Keratinocyte (primary cell): Measurements from ENCODE around the gene CLSTN1. TPM values are rescaled to one million over a fixed set of nuclear protein-coding genes. Genes with fewer than 3 reads are reported as not detected.
A peak's percentile ranks its signal among the peaks of the same experiment; 100 is the strongest.

Experiments used
- DNase-seq: peaks from one replicate; pipeline ENCODE4 v3.0.0-alpha.2; 2011; ENCODE audit warnings: low read depth, missing footprints, low spot score
- FAIRE-seq: peaks from 2 replicates; lab custom pipeline; 2011; peaks lifted over from hg19 to GRCh38; lab: Jason Lieb, UNC
- H2AFZ ChIP-seq: 2 replicates; pipeline ENCODE4 v1.6.0; 2012; ENCODE audit warnings: low read length, control low read depth, inconsistent platforms; ENCODE audit not compliant: control insufficient read depth
- H3K27ac ChIP-seq: 2 replicates; pipeline ENCODE4 v1.5.1; 2011; ENCODE audit warnings: low read length; ENCODE audit not compliant: control insufficient read depth, insufficient read depth
- H3K27me3 ChIP-seq: 3 replicates; pipeline ENCODE4 v1.6.0; 2011; ENCODE audit warnings: low read length; ENCODE audit not compliant: control insufficient read depth, insufficient read depth; ENCODE audit errors: extremely low read depth
- H3K36me3 ChIP-seq, 2 experiments: 2 replicates in 1 of 2; 3 replicates in 1 of 2; pipeline ENCODE4 v1.5.1; 2011; ENCODE audit warnings: low read length in 2 of 2, mild to moderate bottlenecking in 1 of 2; ENCODE audit not compliant: control insufficient read depth in 2 of 2, insufficient read depth in 2 of 2; ENCODE audit errors: extremely low read depth in 1 of 2
- H3K4me1 ChIP-seq: 3 replicates; pipeline ENCODE4 v1.5.1; 2011; ENCODE audit warnings: low read length; ENCODE audit not compliant: control insufficient read depth, insufficient read depth; ENCODE audit errors: extremely low read depth
- H3K4me2 ChIP-seq: 3 replicates; pipeline ENCODE4 v1.6.0; 2011; ENCODE audit warnings: low read depth, low read length; ENCODE audit not compliant: control insufficient read depth, insufficient read depth; ENCODE audit errors: extremely low read depth
- H3K4me3 ChIP-seq, 3 experiments: fragments of 200-600 bp in 1 of 3; sonication (generic) in 1 of 3; 2 replicates in 2 of 3; 3 replicates in 1 of 3; pipeline ENCODE4 v1.5.1; 2011 to 2016; ENCODE audit warnings: low read length in 3 of 3, mild to moderate bottlenecking in 3 of 3, control low read depth in 2 of 3, inconsistent platforms in 1 of 3, low read depth in 1 of 3, mixed read lengths in 1 of 3, mixed run types in 1 of 3, moderate library complexity in 1 of 3; ENCODE audit not compliant: control insufficient read depth in 2 of 3, insufficient read depth in 2 of 3; ENCODE audit errors: extremely low read depth in 1 of 3
- H3K79me2 ChIP-seq: 2 replicates; pipeline ENCODE4 v1.6.0; 2012; ENCODE audit warnings: low read length; ENCODE audit not compliant: control insufficient read depth, insufficient read depth
- H3K9ac ChIP-seq: 3 replicates; pipeline ENCODE4 v1.6.0; 2011; ENCODE audit warnings: low read length; ENCODE audit not compliant: control insufficient read depth, insufficient read depth; ENCODE audit errors: extremely low read depth
- H3K9me1 ChIP-seq: 3 replicates; pipeline ENCODE4 v1.6.0; 2011; ENCODE audit warnings: low read length; ENCODE audit not compliant: control insufficient read depth, insufficient read depth; ENCODE audit errors: extremely low read depth
- H3K9me3 ChIP-seq: 2 replicates; pipeline ENCODE4 v1.5.1; 2012; ENCODE audit warnings: low read depth, low read length; ENCODE audit not compliant: control insufficient read depth
- H4K20me1 ChIP-seq: 3 replicates; pipeline ENCODE4 v1.6.0; 2011; ENCODE audit warnings: low read length; ENCODE audit not compliant: control insufficient read depth, insufficient read depth; ENCODE audit errors: extremely low read depth
- EZH2 ChIP-seq: IDR thresholded peaks from one replicate; pipeline ENCODE4 v1.6.1; 2012; ENCODE audit warnings: inconsistent platforms, mild to moderate bottlenecking, low read length, moderate library complexity
- dilution Hi-C: fragments of 300-500 bp; cut with MboI; formaldehyde crosslinking; loops from one replicate; pipeline ENCODE4 v1.7.0; 2020; ENCODE audit warnings: low sequenced_read_pairs; ENCODE audit not compliant: extremely low pct_ligation_motif_present
- polyA plus RNA-seq, 5 experiments: library from polyadenylated mRNA; depleted of rRNA in 3 of 5; stranded (reverse) in 3 of 5; stranded (forward) in 1 of 5; unstranded in 1 of 5; fragments of >200 nt; gene quantifications; 1 replicate in 1 of 5; 2 replicates in 3 of 5; 3 replicates in 1 of 5; pipeline versions ENCODE4 v1.2.1 to v1.2.3, GENCODE V29; 2011 to 2012; ENCODE audit warnings: missing spikeins in 2 of 5, low read depth in 1 of 5, low replicate concordance in 1 of 5
- TF ChIP-seq, protein P1 (sequence below), 3 experiments: IDR thresholded peaks in 1 of 3; conservative IDR thresholded peaks in 1 of 3; optimal IDR thresholded peaks in 1 of 3; 2 replicates in 2 of 3; 3 replicates in 1 of 3; pipeline versions ENCODE3 to v1.5.1; 2011; ENCODE audit warnings: low read length in 3 of 3, mild to moderate bottlenecking in 3 of 3, moderate library complexity in 2 of 3, control low read depth in 1 of 3, inconsistent platforms in 1 of 3; ENCODE audit not compliant: insufficient read depth in 2 of 3; ENCODE audit errors: extremely low read depth in 1 of 3

CLSTN1 gene
- polyA plus RNA-seq, 1 donor (not counting 4 experiments of a cell fraction or from before 2014, with no cell fraction given): 90.3 TPM

DNA sequence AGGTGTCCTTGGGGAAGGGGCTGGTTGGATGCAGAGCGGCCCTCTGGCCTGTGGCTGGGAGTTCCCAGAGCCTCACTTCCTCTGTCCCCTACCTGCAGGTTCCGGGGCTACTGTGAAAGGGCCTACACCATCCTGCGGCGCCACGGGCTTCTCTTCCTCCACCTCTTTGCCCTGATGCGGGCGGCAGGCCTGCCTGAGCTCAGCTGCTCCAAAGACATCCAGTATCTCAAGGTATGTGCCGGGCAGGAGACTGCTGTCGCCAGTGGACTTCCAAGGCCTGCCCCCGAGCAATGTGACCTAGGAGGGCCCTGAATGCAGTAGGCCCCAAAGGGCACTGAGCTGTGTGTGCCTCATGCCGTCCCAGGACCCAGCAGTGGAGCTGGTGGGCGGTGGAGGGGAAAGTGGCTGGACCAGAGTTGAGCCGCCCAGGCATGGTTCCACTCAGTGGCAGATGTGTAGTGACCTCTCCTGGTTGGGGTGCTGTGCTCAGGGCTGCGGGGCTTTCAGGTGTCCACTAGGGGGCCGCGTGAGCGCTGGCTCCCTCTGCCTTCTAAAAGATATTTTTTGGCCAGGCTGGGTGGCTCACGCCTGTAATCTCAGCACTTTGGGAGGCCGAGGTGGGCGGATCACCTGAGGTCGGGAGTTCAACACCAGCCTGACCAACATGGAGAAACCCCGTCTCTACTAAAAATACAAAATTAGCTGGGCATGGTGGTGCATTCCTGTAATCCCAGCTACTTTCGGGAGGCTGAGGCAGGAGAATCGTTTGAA, 98.9 kb downstream of the CLSTN1 start:
- no peak for FAIRE-seq
- H2AFZ ChIP-seq: no peak overlapping the region
- H3K9me3 ChIP-seq: no peaks in the 10 kb centered on the region
- DNase-seq: no peak
- TF ChIP-seq, protein P1, sequence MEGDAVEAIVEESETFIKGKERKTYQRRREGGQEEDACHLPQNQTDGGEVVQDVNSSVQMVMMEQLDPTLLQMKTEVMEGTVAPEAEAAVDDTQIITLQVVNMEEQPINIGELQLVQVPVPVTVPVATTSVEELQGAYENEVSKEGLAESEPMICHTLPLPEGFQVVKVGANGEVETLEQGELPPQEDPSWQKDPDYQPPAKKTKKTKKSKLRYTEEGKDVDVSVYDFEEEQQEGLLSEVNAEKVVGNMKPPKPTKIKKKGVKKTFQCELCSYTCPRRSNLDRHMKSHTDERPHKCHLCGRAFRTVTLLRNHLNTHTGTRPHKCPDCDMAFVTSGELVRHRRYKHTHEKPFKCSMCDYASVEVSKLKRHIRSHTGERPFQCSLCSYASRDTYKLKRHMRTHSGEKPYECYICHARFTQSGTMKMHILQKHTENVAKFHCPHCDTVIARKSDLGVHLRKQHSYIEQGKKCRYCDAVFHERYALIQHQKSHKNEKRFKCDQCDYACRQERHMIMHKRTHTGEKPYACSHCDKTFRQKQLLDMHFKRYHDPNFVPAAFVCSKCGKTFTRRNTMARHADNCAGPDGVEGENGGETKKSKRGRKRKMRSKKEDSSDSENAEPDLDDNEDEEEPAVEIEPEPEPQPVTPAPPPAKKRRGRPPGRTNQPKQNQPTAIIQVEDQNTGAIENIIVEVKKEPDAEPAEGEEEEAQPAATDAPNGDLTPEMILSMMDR (optimal IDR thresholded peaks at IDR 0.05 in 1 of 3, IDR thresholded peaks at IDR 0.05 in 1 of 3, conservative IDR thresholded peaks at IDR 0.05 in 1 of 3; ENCODE audit: extremely low read depth in 1 of 3, insufficient read depth in 2 of 3, low read length in 3 of 3): peak; percentile 85 to 93 (median 92)
- TF ChIP-seq EZH2: no peak
- no peak overlapping the region for H3K9ac ChIP-seq
- H3K9me1 ChIP-seq: no peaks in the 10 kb centered on the region
- H3K27ac ChIP-seq: no peak overlapping the region
- H3K36me3 ChIP-seq: peaks cover 24 to 27% of the 10 kb centered on the region in 2 experiments
- dilution Hi-C loops: no loop called here
- no peak overlapping the region for H3K4me3 ChIP-seq
- no peaks in the 10 kb centered on the region for H3K27me3 ChIP-seq
- peaks cover 10% of the 10 kb centered on the region for H3K4me1 ChIP-seq
- H3K79me2 ChIP-seq: no peaks in the 10 kb centered on the region
- H4K20me1 ChIP-seq: no peaks in the 10 kb centered on the region
- no peak overlapping the region for H3K4me2 ChIP-seq

DNA sequence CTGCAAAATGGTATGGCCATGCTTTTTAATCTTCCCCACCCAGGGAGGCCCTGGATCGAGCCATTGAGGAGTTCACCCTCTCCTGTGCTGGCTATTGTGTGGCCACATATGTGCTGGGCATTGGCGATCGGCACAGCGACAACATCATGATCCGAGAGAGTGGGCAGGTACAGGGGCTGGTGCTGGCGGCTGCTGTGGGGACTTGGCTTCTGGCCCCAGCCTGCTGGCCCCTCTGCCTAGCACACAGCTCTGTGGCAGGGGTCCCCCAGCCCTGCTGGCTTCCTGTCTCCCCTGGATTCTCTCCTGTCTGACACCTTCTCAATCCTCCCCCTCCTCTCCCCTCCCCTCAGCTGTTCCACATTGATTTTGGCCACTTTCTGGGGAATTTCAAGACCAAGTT, 99.8 kb downstream of the CLSTN1 start:
- no peak for FAIRE-seq
- DNase-seq: no peak
- H3K4me1 ChIP-seq: peaks cover 19% of the 10 kb centered on the region

More for the DNA sequence above, 99.8 kb downstream of the CLSTN1 start:
- Histone ChIP-seq H3K9me1 (no peaks in the 10 kb centered on the region), H3K9ac (no peak overlapping the region), H3K79me2 (no peaks in the 10 kb centered on the region), H2AFZ (no peak overlapping the region), H3K9me3 (no peaks in the 10 kb centered on the region), H3K27me3 (no peaks in the 10 kb centered on the region), H3K27ac (no peak overlapping the region), H3K36me3 (peaks cover 22 to 24% of the 10 kb centered on the region in 2 experiments), H3K4me3 (no peak overlapping the region), H3K4me2 (no peak overlapping the region), H4K20me1 (no peaks in the 10 kb centered on the region)
- no peak for TF ChIP-seq EZH2
- TF ChIP-seq, protein P1 (optimal IDR thresholded peaks at IDR 0.05 in 1 of 3, IDR thresholded peaks at IDR 0.05 in 1 of 3, conservative IDR thresholded peaks at IDR 0.05 in 1 of 3; ENCODE audit: extremely low read depth in 1 of 3, insufficient read depth in 2 of 3, low read length in 3 of 3): no peak
- dilution Hi-C loops: no loop called here
